ENCODE results near the gene LRRC2.
"Not testable (repeated sequence)": the region's sequence is repeated elsewhere in the genome, so short reads cannot be mapped to it uniquely, and the experiment has no call there.

The LRRC2 gene

GRCh38 chr3:46595819-46596314 lies 29.8 kb upstream of the LRRC2 start:
- TF ChIP-seq CTCF (IDR thresholded peaks at IDR 0.05; ENCODE audit: control insufficient read depth, insufficient read depth, low read depth, low read length, missing control alignments), result no peak
- H3K4me3 ChIP-seq (ENCODE audit: control insufficient read depth, low read depth, low read length), result no peak overlapping the region
- no peak for DNase-seq (ENCODE audit: low read depth)

- DNase-seq (ENCODE audit: low read depth), result no peak
- H3K4me3 ChIP-seq (ENCODE audit: control insufficient read depth, low read depth, low read length), result no peak overlapping the region
- no peak for TF ChIP-seq CTCF (IDR thresholded peaks at IDR 0.05; ENCODE audit: control insufficient read depth, insufficient read depth, low read depth, low read length, missing control alignments)
These were observed 28.6 kb upstream of the LRRC2 start for GRCh38 chr3:46594723-46595122.

- TF ChIP-seq CTCF (IDR thresholded peaks at IDR 0.05; ENCODE audit: control insufficient read depth, insufficient read depth, low read depth, low read length, missing control alignments), result no peak
- H3K4me3 ChIP-seq (ENCODE audit: control insufficient read depth, low read depth, low read length), result no peak overlapping the region
- DNase-seq (ENCODE audit: low read depth), result no peak
These were observed 27.9 kb upstream of the LRRC2 start for GRCh38 chr3:46593979-46594378.

GRCh38 chr3:46593274-46593862 lies 27.3 kb upstream of the LRRC2 start:
- no peak overlapping the region for H3K4me3 ChIP-seq (ENCODE audit: control insufficient read depth, low read depth, low read length)
- TF ChIP-seq CTCF (IDR thresholded peaks at IDR 0.05; ENCODE audit: control insufficient read depth, insufficient read depth, low read depth, low read length, missing control alignments), result no peak
- no peak for DNase-seq (ENCODE audit: low read depth)

DNA sequence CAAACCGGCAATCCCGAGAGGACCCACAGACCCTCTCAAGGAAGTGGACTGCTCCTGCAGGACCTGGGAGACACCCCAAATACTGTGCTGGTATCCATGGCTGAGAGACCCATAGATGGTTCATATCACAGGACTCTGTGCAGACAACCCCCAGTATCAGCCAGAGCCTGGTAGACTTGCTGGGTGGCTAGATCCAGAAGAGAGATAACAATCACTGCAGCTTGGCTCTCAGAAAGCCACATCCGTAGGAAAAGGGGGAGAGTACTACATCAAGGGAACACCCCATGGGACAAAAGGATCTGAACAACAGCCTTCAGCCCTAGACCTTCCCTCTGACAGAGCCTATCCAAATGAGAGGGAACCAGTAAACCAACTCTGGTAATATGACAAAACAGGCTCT lies 21.2 kb upstream of the LRRC2 start:
- not testable (repeated sequence) for H3K4me3 ChIP-seq (ENCODE audit: control insufficient read depth, low read depth, low read length); DNase-seq (ENCODE audit: low read depth)

GRCh38 chr3:46586738-46587246 lies 20.7 kb upstream of the LRRC2 start:
- DNase-seq (ENCODE audit: low read depth), result no peak
- no peak overlapping the region for H3K4me3 ChIP-seq (ENCODE audit: control insufficient read depth, low read depth, low read length)
- TF ChIP-seq CTCF (IDR thresholded peaks at IDR 0.05; ENCODE audit: control insufficient read depth, insufficient read depth, low read depth, low read length, missing control alignments), result no peak

DNA sequence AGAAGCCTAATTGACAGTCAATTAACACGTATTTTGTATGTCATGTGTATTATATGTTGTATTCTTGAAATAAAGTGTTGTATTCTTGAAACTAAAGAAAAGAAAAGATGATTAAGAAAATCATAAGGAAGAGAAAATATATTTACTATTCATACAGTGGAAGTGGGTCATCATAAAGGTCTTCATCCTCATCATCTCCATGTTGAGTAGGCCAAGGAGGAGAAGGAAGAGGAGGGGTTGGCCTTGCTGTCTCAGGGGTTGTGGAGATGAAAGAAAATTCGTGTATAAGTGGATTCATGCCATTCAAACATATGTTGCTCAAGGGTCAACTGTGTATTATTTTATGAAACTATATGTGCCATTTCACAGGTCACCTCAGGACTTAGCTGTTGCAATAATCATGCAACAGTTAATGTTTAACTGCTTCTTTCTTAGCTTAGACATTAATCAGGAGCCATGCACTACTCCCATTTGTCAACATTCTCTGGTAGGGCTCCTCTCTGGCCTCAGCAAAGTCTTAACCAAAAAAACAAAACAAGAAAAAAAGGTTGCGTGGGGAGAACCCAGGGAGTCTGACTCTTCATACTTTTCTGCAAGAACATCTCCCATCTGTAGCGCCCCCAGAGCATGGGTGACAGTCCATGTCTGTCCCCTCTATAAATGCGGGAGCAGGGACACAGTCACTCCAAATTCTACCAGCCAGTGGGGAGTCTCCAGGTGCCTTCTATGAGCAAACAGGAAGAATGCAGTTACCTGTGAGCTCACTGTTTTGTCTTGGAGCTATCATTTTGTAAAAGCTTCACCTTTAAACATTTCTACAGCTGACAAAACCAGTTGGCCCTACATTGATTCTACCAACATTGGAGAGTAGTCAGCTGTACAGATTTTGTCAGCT lies 19.9 kb upstream of the LRRC2 start:
- no peak overlapping the region for H3K4me3 ChIP-seq (ENCODE audit: control insufficient read depth, low read depth, low read length)
- TF ChIP-seq CTCF (IDR thresholded peaks at IDR 0.05; ENCODE audit: control insufficient read depth, insufficient read depth, low read depth, low read length, missing control alignments), result no peak
- DNase-seq (ENCODE audit: low read depth), result no peak
